ENCODE results near the gene ATP2B2.

DNA sequence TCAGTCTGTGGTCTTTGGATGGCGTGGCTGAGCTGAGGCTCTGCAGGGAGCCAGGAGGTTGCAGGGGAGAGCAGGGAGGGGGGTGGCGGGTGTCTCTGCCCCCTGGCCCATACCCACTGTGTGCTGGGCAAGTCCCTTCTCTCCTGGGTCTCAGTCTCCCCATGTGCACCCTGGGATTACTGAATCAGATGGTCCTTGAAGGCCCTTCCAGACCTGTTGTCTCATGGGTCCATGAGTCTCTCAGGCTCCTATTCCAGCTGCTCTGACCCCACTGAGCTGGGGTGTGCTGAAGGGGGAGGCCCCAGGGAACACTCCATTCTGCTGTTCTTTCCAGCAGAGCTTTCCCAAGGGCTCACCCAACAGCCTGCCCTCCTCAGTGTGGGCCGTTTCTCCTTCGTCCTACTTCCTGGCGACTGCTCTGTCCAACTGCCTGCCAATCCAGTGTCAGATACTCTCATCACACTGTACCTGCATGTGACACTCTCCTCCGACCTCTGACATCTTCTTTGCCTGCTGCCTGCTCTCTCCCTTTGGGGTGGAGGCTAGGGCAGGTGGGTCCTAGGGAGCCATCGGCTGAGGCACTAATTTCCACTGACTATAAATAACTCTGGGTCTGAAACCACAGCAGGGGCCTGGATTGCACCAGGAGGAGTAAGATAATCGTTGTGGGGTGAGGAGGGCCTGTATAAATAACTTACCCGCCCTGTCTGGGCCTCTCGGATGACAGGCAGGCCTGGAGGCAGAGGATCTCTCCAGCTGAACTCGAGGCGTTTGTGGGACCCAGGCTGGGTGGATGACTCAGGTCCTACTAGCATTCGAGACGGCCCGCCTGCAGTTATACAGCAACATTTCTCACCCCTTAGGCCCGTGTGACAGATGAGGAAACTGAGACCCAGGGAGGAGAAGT, 67.1 kb downstream of the ATP2B2 start:
- TF ChIP-seq, protein P1, sequence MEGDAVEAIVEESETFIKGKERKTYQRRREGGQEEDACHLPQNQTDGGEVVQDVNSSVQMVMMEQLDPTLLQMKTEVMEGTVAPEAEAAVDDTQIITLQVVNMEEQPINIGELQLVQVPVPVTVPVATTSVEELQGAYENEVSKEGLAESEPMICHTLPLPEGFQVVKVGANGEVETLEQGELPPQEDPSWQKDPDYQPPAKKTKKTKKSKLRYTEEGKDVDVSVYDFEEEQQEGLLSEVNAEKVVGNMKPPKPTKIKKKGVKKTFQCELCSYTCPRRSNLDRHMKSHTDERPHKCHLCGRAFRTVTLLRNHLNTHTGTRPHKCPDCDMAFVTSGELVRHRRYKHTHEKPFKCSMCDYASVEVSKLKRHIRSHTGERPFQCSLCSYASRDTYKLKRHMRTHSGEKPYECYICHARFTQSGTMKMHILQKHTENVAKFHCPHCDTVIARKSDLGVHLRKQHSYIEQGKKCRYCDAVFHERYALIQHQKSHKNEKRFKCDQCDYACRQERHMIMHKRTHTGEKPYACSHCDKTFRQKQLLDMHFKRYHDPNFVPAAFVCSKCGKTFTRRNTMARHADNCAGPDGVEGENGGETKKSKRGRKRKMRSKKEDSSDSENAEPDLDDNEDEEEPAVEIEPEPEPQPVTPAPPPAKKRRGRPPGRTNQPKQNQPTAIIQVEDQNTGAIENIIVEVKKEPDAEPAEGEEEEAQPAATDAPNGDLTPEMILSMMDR (IDR thresholded peaks at IDR 0.05), result no peak
- TF ChIP-seq POLR2A (IDR thresholded peaks at IDR 0.05), result no peak
